HepG2 (cell line): Measurements from ENCODE around the gene GLIS2. TPM values are rescaled to one million over a fixed set of nuclear protein-coding genes. Genes with fewer than 3 reads are reported as not detected.

Experiments
- ATF2 ChIP-seq: sonication (generic); formaldehyde crosslinking; IDR thresholded peaks from 2 replicates; pipeline ENCODE4 v1.4.0; 2020; ENCODE audit warnings: missing genetic modification reagents
- CHD4 ChIP-seq: fragments of 200-600 bp; sonication (generic); IDR thresholded peaks from 2 replicates; pipeline ENCODE4 v1.7.0; 2017; ENCODE audit warnings: mild to moderate bottlenecking, low read length, borderline replicate concordance
- FOXA1 ChIP-seq, 2 experiments: fragments of 450-650 bp in 1 of 2; sonication (generic) in 1 of 2; formaldehyde crosslinking in 1 of 2; IDR thresholded peaks; 2 replicates each; pipeline versions ENCODE4 v1.4.0 to v1.6.1; 2016 to 2020; ENCODE audit warnings: missing genetic modification reagents in 1 of 2
- GMEB1 ChIP-seq: sonication (generic); formaldehyde crosslinking; IDR thresholded peaks from 2 replicates; pipeline ENCODE4 v1.5.1; 2020; ENCODE audit warnings: missing genetic modification reagents, mild to moderate bottlenecking, borderline replicate concordance
- HOXA3 ChIP-seq: sonication (generic); formaldehyde crosslinking; IDR thresholded peaks from 2 replicates; pipeline ENCODE4 v1.5.0; 2020; ENCODE audit warnings: missing genetic modification reagents
- HOXA5 ChIP-seq: sonication (generic); formaldehyde crosslinking; IDR thresholded peaks from 2 replicates; pipeline ENCODE4 v1.4.0; 2020; ENCODE audit warnings: missing genetic modification reagents
- KDM5A ChIP-seq: fragments of 200-600 bp; sonication (generic); IDR thresholded peaks from 2 replicates; pipeline ENCODE4 v1.7.0; 2018; ENCODE audit warnings: antibody characterized with exemption, mild to moderate bottlenecking, low read length, borderline replicate concordance
- KLF16 ChIP-seq, 2 experiments: sonication (generic) in 1 of 2; formaldehyde crosslinking in 1 of 2; IDR thresholded peaks; 2 replicates each; pipeline versions ENCODE4 v1.6.1 to v1.8.0; 2016 to 2023; ENCODE audit warnings: missing genetic modification reagents in 2 of 2, missing compliant biosample characterization in 1 of 2
- NCOA2 ChIP-seq: sonication (generic); formaldehyde crosslinking; IDR thresholded peaks from 2 replicates; pipeline ENCODE4 v1.8.0; 2022; ENCODE audit warnings: inconsistent platforms
- NFIB ChIP-seq: sonication (generic); formaldehyde crosslinking; IDR thresholded peaks from 2 replicates; pipeline ENCODE4 v1.9.0; 2021; ENCODE audit warnings: missing genetic modification reagents, mild to moderate bottlenecking, borderline replicate concordance
- NFKB2 ChIP-seq: sonication (generic); formaldehyde crosslinking; IDR thresholded peaks from 2 replicates; pipeline ENCODE4 v1.4.0; 2020; ENCODE audit warnings: missing genetic modification reagents, borderline replicate concordance
- PTBP1 ChIP-seq: fragments of 200-400 bp; formaldehyde crosslinking; IDR thresholded peaks from 2 replicates; pipeline ENCODE4 v1.6.1; 2018; ENCODE audit warnings: low read length, low read depth; ENCODE audit not compliant: poor library complexity, severe bottlenecking
- SAP130 ChIP-seq: IDR thresholded peaks from 2 replicates; pipeline ENCODE4 v1.6.1; 2016; ENCODE audit warnings: low read depth
- SPEN ChIP-seq: sonication (generic); formaldehyde crosslinking; IDR thresholded peaks from 2 replicates; pipeline ENCODE4 v1.5.1; 2020; ENCODE audit warnings: low read depth, mild to moderate bottlenecking, missing genetic modification reagents
- TBL1XR1 ChIP-seq: fragments of 150-350 bp; IDR thresholded peaks from 2 replicates; pipeline ENCODE4 v1.6.1; 2014; ENCODE audit warnings: borderline replicate concordance, low read length; ENCODE audit not compliant: partially characterized antibody
- TMF1 ChIP-seq: sonication (generic); formaldehyde crosslinking; IDR thresholded peaks from 2 replicates; pipeline ENCODE4 v1.8.1; 2022; ENCODE audit warnings: low read depth, missing genetic modification reagents
- ZFX ChIP-seq: sonication (generic); formaldehyde crosslinking; IDR thresholded peaks from 2 replicates; pipeline ENCODE4 v1.4.0; 2020; ENCODE audit warnings: mild to moderate bottlenecking, low read depth, missing genetic modification reagents, moderate library complexity
- ZNF124 ChIP-seq: sonication (generic); formaldehyde crosslinking; IDR thresholded peaks from 2 replicates; pipeline ENCODE4 v1.4.0; 2020; ENCODE audit warnings: missing genetic modification reagents
- ZNF382 ChIP-seq: sonication (generic); formaldehyde crosslinking; IDR thresholded peaks from 2 replicates; pipeline ENCODE4 v1.5.0; 2020; ENCODE audit warnings: missing genetic modification reagents, mild to moderate bottlenecking, borderline replicate concordance
- ZNF432 ChIP-seq: sonication (generic); formaldehyde crosslinking; IDR thresholded peaks from 2 replicates; pipeline ENCODE4 v1.5.0; 2020; ENCODE audit warnings: missing genetic modification reagents, mild to moderate bottlenecking, borderline replicate concordance
- polyA plus RNA-seq, 8 experiments: library from polyadenylated mRNA; depleted of rRNA in 3 of 8; stranded (reverse) in 7 of 8; unstranded in 1 of 8; fragments of >200 nt; fragmentation: Illumina TruSeq in 4 of 8; extraction: Trizol in 4 of 8; gene quantifications; 2 replicates each; pipeline versions ENCODE4 v1.2.1 to v1.2.3, GENCODE V29; 2011 to 2016; ENCODE audit warnings: low read depth in 4 of 8, missing spikeins in 1 of 8, mixed read lengths in 1 of 8; ENCODE audit not compliant: insufficient read depth in 1 of 8
- total RNA-seq, 5 experiments: library from RNA; depleted of rRNA; stranded (reverse); fragments of >200 nt; fragmentation: Illumina TruSeq; extraction: Trizol; gene quantifications; 2 replicates each; pipeline ENCODE4 v1.2.3, GENCODE V29; 2016; ENCODE audit warnings: low read depth in 1 of 5
- TF ChIP-seq, protein P1 (sequence below): IDR thresholded peaks from 2 replicates; pipeline ENCODE4 v1.6.1; 2016; ENCODE audit warnings: control low read depth
- TF ChIP-seq, protein P2 (sequence below): sonication (generic); formaldehyde crosslinking; IDR thresholded peaks from 2 replicates; pipeline ENCODE4 v1.4.0; 2020; ENCODE audit warnings: mild to moderate bottlenecking, missing genetic modification reagents
- TF ChIP-seq, protein P3 (sequence below): sonication (generic); formaldehyde crosslinking; IDR thresholded peaks from 2 replicates; pipeline ENCODE4 v1.4.0; 2020; ENCODE audit warnings: low read depth, mild to moderate bottlenecking, missing genetic modification reagents

The GLIS2 gene
- total and polyA plus RNA-seq, 2 of the 13 experiments (the other 11 are each of a cell fraction or from before 2014, with no cell fraction given) = 0.28 to 0.29 TPM

DNA sequence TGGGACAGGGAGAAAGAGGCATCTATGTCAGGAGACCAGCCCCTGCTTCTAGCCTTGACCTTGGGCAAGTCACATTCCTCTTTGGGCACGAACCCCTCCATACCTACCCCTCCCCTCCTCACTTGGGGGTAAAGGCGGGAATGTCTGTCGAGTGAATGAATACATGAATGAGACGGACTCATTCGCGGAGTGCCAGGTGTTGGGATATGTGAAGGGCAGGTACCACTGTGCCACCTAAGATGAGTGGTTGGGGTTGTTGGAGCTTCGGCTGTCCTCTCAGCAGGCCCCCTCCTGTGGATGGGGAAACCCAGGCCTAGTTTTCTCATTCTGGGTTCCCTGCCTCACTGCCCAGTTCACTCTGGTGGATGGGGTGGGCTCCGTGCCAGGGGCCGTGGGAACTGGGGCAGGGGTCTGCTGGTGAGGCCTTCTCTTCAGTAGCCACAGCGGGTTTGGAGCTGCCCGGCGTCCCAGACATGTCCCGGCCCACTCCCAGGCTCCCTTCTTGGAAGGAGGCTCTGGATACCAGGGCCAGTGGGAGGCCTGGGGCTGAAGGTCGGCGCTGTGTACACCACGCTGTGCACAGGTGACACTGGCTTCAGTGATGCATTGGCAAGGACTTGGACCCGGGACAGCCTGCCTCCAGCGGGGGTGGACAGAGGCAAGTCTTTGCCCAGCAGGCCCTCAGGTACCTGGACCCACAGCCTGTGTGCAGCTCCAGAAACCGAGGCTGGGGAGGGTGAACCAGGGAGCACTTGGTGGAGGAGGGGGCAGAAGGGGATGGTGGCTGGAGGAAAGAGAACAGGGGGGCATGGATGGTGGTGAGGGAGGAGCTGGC, 5.6 kb downstream of the GLIS2 start (continued):
- TF ChIP-seq, protein P1, sequence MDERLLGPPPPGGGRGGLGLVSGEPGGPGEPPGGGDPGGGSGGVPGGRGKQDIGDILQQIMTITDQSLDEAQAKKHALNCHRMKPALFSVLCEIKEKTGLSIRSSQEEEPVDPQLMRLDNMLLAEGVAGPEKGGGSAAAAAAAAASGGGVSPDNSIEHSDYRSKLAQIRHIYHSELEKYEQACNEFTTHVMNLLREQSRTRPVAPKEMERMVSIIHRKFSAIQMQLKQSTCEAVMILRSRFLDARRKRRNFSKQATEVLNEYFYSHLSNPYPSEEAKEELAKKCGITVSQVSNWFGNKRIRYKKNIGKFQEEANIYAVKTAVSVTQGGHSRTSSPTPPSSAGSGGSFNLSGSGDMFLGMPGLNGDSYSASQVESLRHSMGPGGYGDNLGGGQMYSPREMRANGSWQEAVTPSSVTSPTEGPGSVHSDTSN (CRISPR knock-in tag) = no peak
- no peak for TF ChIP-seq TBL1XR1
- TF ChIP-seq KDM5A = no peak
- no peak for TF ChIP-seq NFIB (CRISPR knock-in tag)
- no peak for TF ChIP-seq KLF16 (CRISPR knock-in tag; IDR thresholded peaks at IDR 0.05)
- TF ChIP-seq NFKB2 (CRISPR knock-in tag) = no peak
- TF ChIP-seq HOXA5 (CRISPR knock-in tag) = no peak
- no peak for TF ChIP-seq FOXA1 (IDR thresholded peaks at IDR 0.05)
- TF ChIP-seq FOXA1 (CRISPR knock-in tag; IDR thresholded peaks at IDR 0.05) = peak; percentile 70
- TF ChIP-seq SAP130 (CRISPR knock-in tag) = peak; percentile 30; the same call in 1 of the 2 replicates
- no peak for TF ChIP-seq CHD4
- TF ChIP-seq ZNF124 (CRISPR knock-in tag) = no peak
- TF ChIP-seq NCOA2 (CRISPR knock-in tag) = no peak
- TF ChIP-seq ATF2 = no peak
- TF ChIP-seq, protein P2, sequence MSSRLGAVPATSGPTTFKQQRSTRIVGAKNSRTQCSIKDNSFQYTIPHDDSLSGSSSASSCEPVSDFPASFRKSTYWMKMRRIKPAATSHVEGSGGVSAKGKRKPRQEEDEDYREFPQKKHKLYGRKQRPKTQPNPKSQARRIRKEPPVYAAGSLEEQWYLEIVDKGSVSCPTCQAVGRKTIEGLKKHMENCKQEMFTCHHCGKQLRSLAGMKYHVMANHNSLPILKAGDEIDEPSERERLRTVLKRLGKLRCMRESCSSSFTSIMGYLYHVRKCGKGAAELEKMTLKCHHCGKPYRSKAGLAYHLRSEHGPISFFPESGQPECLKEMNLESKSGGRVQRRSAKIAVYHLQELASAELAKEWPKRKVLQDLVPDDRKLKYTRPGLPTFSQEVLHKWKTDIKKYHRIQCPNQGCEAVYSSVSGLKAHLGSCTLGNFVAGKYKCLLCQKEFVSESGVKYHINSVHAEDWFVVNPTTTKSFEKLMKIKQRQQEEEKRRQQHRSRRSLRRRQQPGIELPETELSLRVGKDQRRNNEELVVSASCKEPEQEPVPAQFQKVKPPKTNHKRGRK (CRISPR knock-in tag) = no peak
- TF ChIP-seq PTBP1 = no peak
- TF ChIP-seq HOXA3 (CRISPR knock-in tag) = no peak
- 0 out of 2 replicates have a peak, but pooled peaks have one; percentile 23 for TF ChIP-seq ZFX (CRISPR knock-in tag)
- TF ChIP-seq SPEN = no peak
- TF ChIP-seq ZNF432 (CRISPR knock-in tag) = no peak
- TF ChIP-seq GMEB1 (CRISPR knock-in tag) = no peak
- TF ChIP-seq TMF1 (CRISPR knock-in tag) = no peak
- TF ChIP-seq, protein P3, sequence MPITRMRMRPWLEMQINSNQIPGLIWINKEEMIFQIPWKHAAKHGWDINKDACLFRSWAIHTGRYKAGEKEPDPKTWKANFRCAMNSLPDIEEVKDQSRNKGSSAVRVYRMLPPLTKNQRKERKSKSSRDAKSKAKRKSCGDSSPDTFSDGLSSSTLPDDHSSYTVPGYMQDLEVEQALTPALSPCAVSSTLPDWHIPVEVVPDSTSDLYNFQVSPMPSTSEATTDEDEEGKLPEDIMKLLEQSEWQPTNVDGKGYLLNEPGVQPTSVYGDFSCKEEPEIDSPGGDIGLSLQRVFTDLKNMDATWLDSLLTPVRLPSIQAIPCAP = no peak
- no peak for TF ChIP-seq ZNF382 (CRISPR knock-in tag)
